AG04450 (cell line): Measurements from ENCODE around the gene GARS1. TPM values are rescaled to one million over a fixed set of nuclear protein-coding genes. Genes with fewer than 3 reads are reported as not detected.

Experiments
- CTCF ChIA-PET: fragments of 300-600, 350-600 bp; formaldehyde crosslinking; extraction: SDS; loops from one replicate; lab custom pipeline; 2022; ENCODE audit warnings: antibody characterized with exemption, inconsistent platforms; lab: Charles Lee
- POLR2A ChIA-PET: fragments of 350-600 bp; formaldehyde crosslinking; extraction: SDS; loops from one replicate; lab custom pipeline; 2021; ENCODE audit warnings: antibody characterized with exemption, inconsistent platforms; lab: Yijun Ruan, JAX
- DNase-seq: peaks from one replicate; pipeline ENCODE4 v3.0.0-alpha.2; 2011; ENCODE audit warnings: low read depth, low spot score
- H3K27ac ChIP-seq: one replicate; pipeline ENCODE4 v1.5.1; 2012; ENCODE audit warnings: low read depth, low read length, control low read depth
- H3K27me3 ChIP-seq: one replicate; pipeline ENCODE4 v1.6.0; 2012; ENCODE audit warnings: low read length; ENCODE audit not compliant: control insufficient read depth, insufficient read depth
- H3K4me3 ChIP-seq: 2 replicates; pipeline ENCODE4 v1.5.1; 2011; ENCODE audit warnings: mild to moderate bottlenecking, low read depth, low read length, control low read depth
- H3K9me3 ChIP-seq: 2 replicates; pipeline ENCODE4 v1.5.1; 2012; ENCODE audit warnings: low read length; ENCODE audit not compliant: control insufficient read depth, insufficient read depth
- CTCF ChIP-seq: IDR thresholded peaks from 2 replicates; pipeline ENCODE4 v1.5.1; 2011; ENCODE audit warnings: low read depth, low read length, control low read depth, inconsistent platforms
- polyA plus RNA-seq: library from polyadenylated mRNA; depleted of rRNA; stranded (reverse); fragments of >200 nt; gene quantifications from 2 replicates; pipeline ENCODE4 v1.2.3, GENCODE V29; 2011

The GARS1 gene
- polyA plus RNA-seq, 1 experiment = 749 TPM

- Histone ChIP-seq H3K27ac (no peak overlapping the region), H3K27me3 (no peaks in the 10 kb centered on the region), H3K9me3 (peaks cover 4% of the 10 kb centered on the region; the same call in 1 of the 2 replicates), H3K4me3 (peak overlapping the region; percentile 39)
- no peak for TF ChIP-seq CTCF
- no peak for DNase-seq
- ChIA-PET POLR2A (no interaction called here), CTCF (no interaction called here)
These were observed 3.6 kb downstream of the GARS1 start for GRCh38 chr7:30598121-30598876.

DNA sequence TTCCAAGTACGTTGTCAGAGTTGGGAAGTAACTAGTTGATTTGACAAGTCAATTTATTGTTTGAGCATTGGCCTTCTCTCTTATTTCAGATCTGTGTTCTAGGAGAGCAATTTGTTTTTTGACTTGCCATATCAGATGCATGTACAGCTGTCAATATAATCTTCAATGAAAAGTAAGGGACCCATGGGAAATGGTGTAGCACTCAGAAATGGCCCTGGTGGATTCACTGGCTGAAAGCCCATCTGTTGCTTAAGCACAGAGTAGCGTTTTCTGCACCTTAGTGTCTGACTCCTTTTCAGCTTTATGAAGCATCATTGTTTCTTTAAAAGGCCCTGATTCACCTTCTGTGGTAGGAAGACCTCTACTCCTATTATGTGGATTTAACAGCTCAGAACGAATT, 10.2 kb downstream of the GARS1 start:
- H3K9me3 ChIP-seq = no peaks in the 10 kb centered on the region
- ChIA-PET POLR2A (no interaction called here), CTCF (interaction anchor here (0.8 to 1.4 kb wide), 2 partner anchors 10 to 14 kb away, joined by 3 read pairs; no protein-coding TSS in a partner anchor)
- H3K27me3 ChIP-seq = no peaks in the 10 kb centered on the region
- TF ChIP-seq CTCF = no peak
- H3K27ac ChIP-seq = no peak overlapping the region
- H3K4me3 ChIP-seq = no peak overlapping the region
- no peak for DNase-seq

GRCh38 chr7:30605832-30606231, 11.2 kb downstream of the GARS1 start:
- Histone ChIP-seq H3K4me3 (no peak overlapping the region), H3K27me3 (no peaks in the 10 kb centered on the region), H3K27ac (no peak overlapping the region), H3K9me3 (no peaks in the 10 kb centered on the region)
- ChIA-PET POLR2A (interaction anchor here (0.8 kb wide), 1 partner anchor 12 kb away, joined by 6 read pairs; no protein-coding TSS in a partner anchor), CTCF (interaction anchor here (0.6 to 0.7 kb wide), 3 partner anchors 10 to 136 kb away, joined by 3 to 4 read pairs (median 4); no protein-coding TSS in a partner anchor)
- no peak for TF ChIP-seq CTCF
- DNase-seq = no peak

DNA sequence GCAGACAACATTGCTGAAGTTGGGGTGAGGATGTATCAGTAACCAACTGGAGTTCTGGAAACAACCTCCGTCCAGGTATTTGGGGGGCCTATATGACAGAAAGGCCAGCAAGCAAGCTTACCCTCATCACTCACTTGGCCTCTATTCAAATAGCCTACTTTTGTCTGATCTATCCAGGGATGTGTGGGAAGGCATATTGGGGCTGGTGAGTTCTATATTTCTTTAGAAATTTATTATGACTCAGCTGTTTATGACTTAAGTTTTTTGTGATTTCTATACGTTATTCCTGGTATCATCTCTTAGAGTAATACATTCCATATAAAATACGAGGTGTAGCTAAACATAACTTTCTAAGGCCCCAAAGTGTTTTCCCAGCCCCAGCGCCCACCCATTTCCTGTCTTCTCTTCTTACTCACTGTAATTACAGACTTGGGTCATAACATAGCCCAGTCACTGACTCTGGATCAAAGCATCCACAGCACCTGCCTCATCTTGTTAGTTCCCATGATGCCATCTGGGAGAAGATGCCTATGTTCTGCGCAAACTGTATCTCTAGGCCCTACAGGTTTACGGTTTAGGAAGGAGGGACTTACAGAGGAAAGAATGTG, 18.1 kb downstream of the GARS1 start:
- no peaks in the 10 kb centered on the region for H3K9me3 ChIP-seq
- TF ChIP-seq CTCF = no peak
- CTCF ChIA-PET = interaction anchor here (1.0 kb wide), 1 partner anchor 49 kb away, joined by 4 read pairs; no protein-coding TSS in a partner anchor
- peak; percentile 18 for DNase-seq
- no peaks in the 10 kb centered on the region for H3K27me3 ChIP-seq
- POLR2A ChIA-PET = interaction anchor here (0.6 kb wide), 1 partner anchor 101 kb away, joined by 3 read pairs; no protein-coding TSS in a partner anchor
- H3K4me3 ChIP-seq = no peak overlapping the region
- peak overlapping the region; percentile 53 for H3K27ac ChIP-seq
